Activated naive CD8-positive, alpha-beta T cell treated with anti-CD3 and anti-CD28 coated beads, Interleukin-2, amount 10 ng/mL, durations not matched to agents 7 days and 5 days (primary cell): ENCODE data around the gene SPIN2B. TPM values are rescaled to one million over a fixed set of nuclear protein-coding genes. Genes with fewer than 3 reads are reported as not detected.
"Not testable (repeated sequence)": the region's sequence is repeated elsewhere in the genome, so short reads cannot be mapped to it uniquely, and the experiment has no call there.

ENCODE experiments used
- ATAC-seq: fragments of 150-1000 bp; cut with Tn5 transposase; one replicate; pipeline ENCODE4 v1.10.0; 2021; ENCODE audit warnings: low read depth, moderate library complexity
- POLR2A ChIA-PET: fragments of 350-600 bp; sonication (Branson Sonifier 250); formaldehyde crosslinking; loops from one replicate; lab custom pipeline; 2021; ENCODE audit warnings: antibody characterized with exemption; lab: Charles Lee
- DNase-seq: peaks from one replicate; pipeline ENCODE4 v3.0.0; 2021
- H3K27ac Mint-ChIP-seq: one replicate; pipeline ENCODE4 v1.8.0; 2022; ENCODE audit warnings: mild to moderate bottlenecking, mixed read lengths
- H3K27me3 Mint-ChIP-seq: one replicate; pipeline ENCODE4 v1.8.0; 2022; ENCODE audit warnings: mild to moderate bottlenecking, moderate library complexity, mixed read lengths
- H3K36me3 Mint-ChIP-seq: one replicate; pipeline ENCODE4 v1.8.0; 2021; ENCODE audit warnings: mild to moderate bottlenecking, mixed read lengths
- H3K4me1 Mint-ChIP-seq: one replicate; pipeline ENCODE4 v1.8.0; 2021; ENCODE audit warnings: mixed read lengths
- H3K4me3 Mint-ChIP-seq: one replicate; pipeline ENCODE4 v1.8.0; 2022; ENCODE audit warnings: mild to moderate bottlenecking, moderate library complexity, mixed read lengths
- H3K9me3 Mint-ChIP-seq: one replicate; pipeline ENCODE4 v1.8.0; 2021; ENCODE audit warnings: mixed read lengths
- total RNA-seq, 2 experiments: library from RNA; stranded (reverse); gene quantifications; one replicate each; pipeline ENCODE4 v1.2.3, GENCODE V29; 2021

SPIN2B gene
- total RNA-seq, result 10 to 100 TPM; 13.4 to 16.4 TPM

- peak; percentile 100 for ATAC-seq
- H3K36me3 Mint-ChIP-seq, result peaks cover 11% of the 10 kb centered on the region
- H3K4me1 Mint-ChIP-seq, result peaks cover 1% of the 10 kb centered on the region
- peak; percentile 69 for DNase-seq
- POLR2A ChIA-PET, result no interaction called here
- H3K4me3 Mint-ChIP-seq, result peak within 1 kb of the TSS; percentile 88
- no peaks in the 10 kb centered on the region for H3K9me3 Mint-ChIP-seq
- no peaks in the 10 kb centered on the region for H3K27me3 Mint-ChIP-seq
- H3K27ac Mint-ChIP-seq, result peak within 1 kb of the TSS; percentile 86
These were observed at the start of gene SPIN2B for GRCh38 chrX:57121162-57121755. SPIN2B (minus strand) TSS chrX:57121548.

- peaks cover 8% of the 10 kb centered on the region for H3K9me3 Mint-ChIP-seq
- no peaks in the 10 kb centered on the region for H3K27me3 Mint-ChIP-seq
- H3K27ac Mint-ChIP-seq, result no peak overlapping the region
- POLR2A ChIA-PET, result no interaction called here
- no peaks in the 10 kb centered on the region for H3K36me3 Mint-ChIP-seq
- ATAC-seq (no peak), DNase-seq (no peak)
- peaks cover 1% of the 10 kb centered on the region for H3K4me1 Mint-ChIP-seq
- H3K4me3 Mint-ChIP-seq, result no peak overlapping the region
These were observed 35.2 kb upstream of the SPIN2B start for GRCh38 chrX:57156397-57157049.

- Mint-ChIP-seq H3K9me3 (peaks cover 5% of the 10 kb centered on the region), H3K36me3 (peaks cover 2% of the 10 kb centered on the region), H3K27me3 (no peaks in the 10 kb centered on the region), H3K27ac (no peak overlapping the region), H3K4me3 (no peak overlapping the region), H3K4me1 (peaks cover 2% of the 10 kb centered on the region)
- POLR2A ChIA-PET, result no interaction called here
- DNase-seq (no peak), ATAC-seq (no peak)
These were observed 33.8 kb upstream of the SPIN2B start for GRCh38 chrX:57155171-57155570.

- H3K4me1 Mint-ChIP-seq, POLR2A ChIA-PET, H3K36me3 Mint-ChIP-seq, H3K27ac Mint-ChIP-seq, ATAC-seq, DNase-seq, H3K4me3 Mint-ChIP-seq, H3K27me3 Mint-ChIP-seq: not testable (repeated sequence)
- H3K9me3 Mint-ChIP-seq, result peaks cover 12% of the 10 kb centered on the region
These were observed 30.9 kb upstream of the SPIN2B start for GRCh38 chrX:57152222-57152621.

- no peaks in the 10 kb centered on the region for H3K9me3 Mint-ChIP-seq
- no peaks in the 10 kb centered on the region for H3K36me3 Mint-ChIP-seq
- no peak overlapping the region for H3K27ac Mint-ChIP-seq
- no peak for DNase-seq
- ATAC-seq, result no peak
- no peak overlapping the region for H3K4me3 Mint-ChIP-seq
- H3K4me1 Mint-ChIP-seq, result peaks cover 9% of the 10 kb centered on the region
- no peaks in the 10 kb centered on the region for H3K27me3 Mint-ChIP-seq
- POLR2A ChIA-PET, result no interaction called here
These were observed 17.3 kb upstream of the SPIN2B start for GRCh38 chrX:57138674-57139073.

GRCh38 chrX:57137501-57137900, 16.2 kb upstream of the SPIN2B start:
- no peaks in the 10 kb centered on the region for H3K27me3 Mint-ChIP-seq
- H3K36me3 Mint-ChIP-seq, result no peaks in the 10 kb centered on the region
- no peak for DNase-seq
- POLR2A ChIA-PET, result no interaction called here
- no peak overlapping the region for H3K4me3 Mint-ChIP-seq
- H3K4me1 Mint-ChIP-seq, result peaks cover 9% of the 10 kb centered on the region
- no peaks in the 10 kb centered on the region for H3K9me3 Mint-ChIP-seq
- no peak for ATAC-seq
- H3K27ac Mint-ChIP-seq, result no peak overlapping the region

- H3K27ac Mint-ChIP-seq, H3K4me1 Mint-ChIP-seq, H3K4me3 Mint-ChIP-seq, DNase-seq, H3K9me3 Mint-ChIP-seq, POLR2A ChIA-PET, H3K27me3 Mint-ChIP-seq, H3K36me3 Mint-ChIP-seq, ATAC-seq: not testable (repeated sequence)
These were observed 15.7 kb upstream of the SPIN2B start, which contains the start of gene SPIN2A for GRCh38 chrX:57137073-57137472. SPIN2A (minus strand) TSS chrX:57137397; CDS start chrX:57136597, 800 bp downstream.

GRCh38 chrX:57136589-57136988, 15.2 kb upstream of the SPIN2B start:
- H3K4me1 Mint-ChIP-seq, ATAC-seq, H3K27me3 Mint-ChIP-seq, H3K9me3 Mint-ChIP-seq, POLR2A ChIA-PET, H3K4me3 Mint-ChIP-seq, DNase-seq, H3K36me3 Mint-ChIP-seq, H3K27ac Mint-ChIP-seq: not testable (repeated sequence)

GRCh38 chrX:57135287-57135686, 13.9 kb upstream of the SPIN2B start:
- no peaks in the 10 kb centered on the region for H3K9me3 Mint-ChIP-seq
- DNase-seq (no peak), ATAC-seq (no peak)
- POLR2A ChIA-PET, result no interaction called here
- H3K36me3 Mint-ChIP-seq, result no peaks in the 10 kb centered on the region
- H3K27me3 Mint-ChIP-seq, result no peaks in the 10 kb centered on the region
- no peak overlapping the region for H3K4me3 Mint-ChIP-seq
- H3K4me1 Mint-ChIP-seq, result peaks cover 5% of the 10 kb centered on the region
- no peak overlapping the region for H3K27ac Mint-ChIP-seq

GRCh38 chrX:57134702-57135101, 13.4 kb upstream of the SPIN2B start:
- POLR2A ChIA-PET, result no interaction called here
- no peaks in the 10 kb centered on the region for H3K27me3 Mint-ChIP-seq
- H3K36me3 Mint-ChIP-seq, result no peaks in the 10 kb centered on the region
- H3K4me1 Mint-ChIP-seq, result peaks cover 7% of the 10 kb centered on the region
- ATAC-seq (no peak), DNase-seq (no peak)
- no peak overlapping the region for H3K4me3 Mint-ChIP-seq
- no peaks in the 10 kb centered on the region for H3K9me3 Mint-ChIP-seq
- no peak overlapping the region for H3K27ac Mint-ChIP-seq

GRCh38 chrX:57133706-57134105, 12.4 kb upstream of the SPIN2B start:
- Mint-ChIP-seq H3K4me1 (peaks cover 7% of the 10 kb centered on the region), H3K27me3 (no peaks in the 10 kb centered on the region), H3K36me3 (no peaks in the 10 kb centered on the region), H3K27ac (no peak overlapping the region), H3K4me3 (no peak overlapping the region), H3K9me3 (no peaks in the 10 kb centered on the region)
- POLR2A ChIA-PET, result no interaction called here
- ATAC-seq (no peak), DNase-seq (no peak)

- H3K4me1 Mint-ChIP-seq, DNase-seq, H3K36me3 Mint-ChIP-seq, H3K27ac Mint-ChIP-seq, H3K9me3 Mint-ChIP-seq, H3K27me3 Mint-ChIP-seq, H3K4me3 Mint-ChIP-seq, POLR2A ChIA-PET, ATAC-seq: not testable (repeated sequence)
These were observed 11.9 kb upstream of the SPIN2B start for GRCh38 chrX:57133284-57133683.

GRCh38 chrX:57132046-57132445, 10.7 kb upstream of the SPIN2B start:
- Mint-ChIP-seq H3K36me3 (no peaks in the 10 kb centered on the region), H3K4me1 (peaks cover 4% of the 10 kb centered on the region), H3K27me3 (no peaks in the 10 kb centered on the region), H3K4me3 (no peak overlapping the region), H3K27ac (no peak overlapping the region), H3K9me3 (no peaks in the 10 kb centered on the region)
- POLR2A ChIA-PET, result no interaction called here
- DNase-seq (no peak), ATAC-seq (no peak)

GRCh38 chrX:57121816-57122215, 468 bp upstream of the SPIN2B start:
- no peak for DNase-seq
- Mint-ChIP-seq H3K27me3 (no peaks in the 10 kb centered on the region), H3K4me1 (peaks cover 1% of the 10 kb centered on the region), H3K27ac (peak overlapping the region; percentile 86), H3K4me3 (peak overlapping the region; percentile 88), H3K9me3 (no peaks in the 10 kb centered on the region), H3K36me3 (peaks cover 10% of the 10 kb centered on the region)
- no peak for ATAC-seq
- POLR2A ChIA-PET, result no interaction called here
